ENCODE data around the gene HSD17B14.

GRCh38 chr19:48770266-48770665, 66.0 kb downstream of the HSD17B14 start:
- TF ChIP-seq CTCF (IDR thresholded peaks at IDR 0.05; ENCODE audit: control extremely low read depth in 1 of 3, insufficient read depth in 1 of 3, low read depth in 1 of 3, low read length in 3 of 3), result no peak
- no peak for TF ChIP-seq ASH2L (IDR thresholded peaks at IDR 0.05; ENCODE audit: low read length)
- no peak for TF ChIP-seq EZH2 (IDR thresholded peaks at IDR 0.05; ENCODE audit: low read depth, low read length, severe bottlenecking)

Measured in H1 (cell line).